AG10803 (cell line): ENCODE results near the gene TNS1.

Experiments used
- DNase-seq: peaks from one replicate; pipeline ENCODE4 v3.0.0; 2010; ENCODE audit warnings: low read depth
- H3K4me3 ChIP-seq: 2 replicates; pipeline ENCODE4 v1.5.1; 2011; ENCODE audit warnings: mild to moderate bottlenecking, low read length, control low read depth
- CTCF ChIP-seq: conservative IDR thresholded peaks from 2 replicates; pipeline ENCODE4 v1.5.1; 2011; ENCODE audit warnings: mild to moderate bottlenecking, low read length, control low read depth, inconsistent platforms

Gene TNS1

DNA sequence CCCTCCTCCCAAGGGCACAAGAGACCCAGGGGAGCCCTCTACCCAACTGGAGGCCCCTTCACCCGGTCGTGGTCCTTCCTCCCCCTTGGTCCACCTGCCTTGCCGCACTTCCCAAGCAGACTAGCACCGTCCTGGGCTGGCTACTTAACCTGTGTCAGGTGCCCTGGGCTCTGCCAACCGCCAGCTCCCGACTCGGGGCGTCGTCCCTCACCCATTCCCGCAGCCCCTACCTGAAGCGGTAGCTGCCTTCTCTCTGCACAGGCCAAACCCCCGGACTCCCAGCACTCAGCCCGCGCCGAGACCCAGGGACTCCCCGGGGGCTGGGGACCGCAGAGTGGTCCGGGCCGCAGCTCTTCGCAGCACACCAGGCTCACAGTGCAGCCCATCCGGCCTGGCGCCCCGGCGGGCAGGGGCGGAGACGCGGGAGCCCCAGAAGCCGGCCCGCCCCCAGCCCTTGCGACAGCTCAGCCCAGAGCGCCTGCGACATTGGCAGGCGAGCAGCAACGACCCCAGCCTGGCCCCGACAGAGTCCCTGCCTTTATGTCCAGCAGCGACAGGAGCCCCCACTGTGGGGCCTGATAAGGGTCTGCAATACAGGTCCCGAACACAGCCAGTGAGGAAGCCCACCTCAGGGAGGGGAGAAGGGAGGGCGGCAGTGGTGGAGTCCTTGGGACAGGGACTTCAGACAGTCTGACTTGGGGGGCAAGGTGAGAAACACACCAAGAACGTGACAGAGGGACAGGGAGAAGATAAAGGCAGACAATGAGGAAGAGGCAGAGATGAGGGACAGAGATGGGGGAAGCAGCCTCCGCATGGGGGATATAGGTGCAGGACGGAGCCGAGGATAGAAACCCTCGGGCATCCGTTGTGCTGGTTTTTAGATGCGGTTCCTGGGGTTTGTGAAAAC, 31.0 kb upstream of the TNS1 start:
- TF ChIP-seq CTCF = no peak
- no peak for DNase-seq
- no peak overlapping the region for H3K4me3 ChIP-seq

DNA sequence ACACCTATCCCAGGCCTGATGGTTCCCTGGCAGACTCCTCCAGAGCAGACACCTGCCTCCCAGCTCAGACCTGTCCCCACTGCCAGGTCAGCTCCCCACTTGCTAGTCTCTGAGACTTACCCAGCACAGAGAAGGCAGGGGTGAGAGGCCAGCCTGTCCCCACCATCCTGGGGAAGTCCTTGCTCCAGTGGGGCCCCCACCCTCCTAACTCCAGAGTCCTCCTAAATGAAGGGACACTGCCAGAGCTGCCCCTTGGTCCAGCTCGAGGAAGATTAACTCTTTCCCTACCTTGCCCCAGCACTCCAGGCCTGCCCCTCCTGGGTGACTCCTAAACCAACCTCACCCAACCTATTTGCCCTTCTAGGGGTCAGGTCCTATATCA, 30.4 kb upstream of the TNS1 start:
- no peak overlapping the region for H3K4me3 ChIP-seq
- DNase-seq = no peak
- no peak for TF ChIP-seq CTCF

- TF ChIP-seq CTCF = no peak
- no peak overlapping the region for H3K4me3 ChIP-seq
- DNase-seq = no peak
Measured at GRCh38 chr2:218032336-218033171, 29.8 kb upstream of the TNS1 start.

DNA sequence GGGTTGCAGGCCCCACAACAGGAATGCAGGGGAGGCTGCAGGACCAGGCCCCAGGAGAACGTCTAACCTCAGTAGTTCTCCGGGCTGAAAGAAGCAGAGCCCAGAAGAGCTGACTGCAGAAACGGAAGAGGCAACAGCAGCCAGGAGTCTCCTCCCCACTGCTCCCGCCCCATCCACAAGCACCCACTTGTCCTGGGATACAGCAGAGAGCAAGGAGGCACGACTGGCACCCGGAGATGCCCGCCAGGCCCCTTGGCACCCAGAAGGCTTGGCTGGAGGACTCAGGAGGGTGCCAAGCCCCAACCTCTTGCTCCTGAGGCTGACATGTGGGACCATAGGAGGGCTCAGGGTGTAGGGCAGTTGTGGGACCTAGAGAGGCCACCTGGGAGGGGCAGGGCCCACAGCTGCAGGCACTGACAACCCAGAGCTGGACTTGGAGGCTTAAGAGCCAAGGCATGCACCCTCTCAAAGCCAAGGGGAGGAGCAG, 29.0 kb upstream of the TNS1 start:
- DNase-seq = no peak
- no peak for TF ChIP-seq CTCF
- H3K4me3 ChIP-seq = no peak overlapping the region

DNA sequence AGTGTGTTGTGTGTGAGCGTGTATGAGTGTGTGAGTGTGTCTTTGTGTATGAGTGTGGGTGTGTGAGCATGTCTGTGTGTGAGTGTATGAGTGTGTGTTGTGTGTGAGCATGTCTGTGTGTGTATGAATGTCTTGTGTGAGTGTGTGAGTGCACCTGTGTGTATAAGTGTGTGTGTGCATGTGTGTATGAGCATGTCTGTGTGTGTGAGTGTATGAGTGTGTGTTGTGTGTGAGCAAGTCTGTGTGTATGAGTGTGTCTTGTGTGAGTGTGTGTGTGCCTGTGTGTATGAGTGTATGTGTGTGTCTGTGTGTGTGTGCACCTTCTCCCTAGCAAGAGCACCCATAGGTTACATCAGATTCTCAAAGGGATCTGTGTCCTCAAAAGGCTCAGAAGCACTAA, 28.5 kb upstream of the TNS1 start:
- no peak for DNase-seq
- H3K4me3 ChIP-seq = no peak overlapping the region
- TF ChIP-seq CTCF = no peak

- TF ChIP-seq CTCF = no peak
- H3K4me3 ChIP-seq = no peak overlapping the region
- no peak for DNase-seq
Measured at GRCh38 chr2:218030409-218031195, 27.8 kb upstream of the TNS1 start.
